ENCODE data around the gene OSBPL6.
"Not testable (repeated sequence)": the region's sequence is repeated elsewhere in the genome, so short reads cannot be mapped to it uniquely, and the experiment has no call there.

OSBPL6 gene

DNA sequence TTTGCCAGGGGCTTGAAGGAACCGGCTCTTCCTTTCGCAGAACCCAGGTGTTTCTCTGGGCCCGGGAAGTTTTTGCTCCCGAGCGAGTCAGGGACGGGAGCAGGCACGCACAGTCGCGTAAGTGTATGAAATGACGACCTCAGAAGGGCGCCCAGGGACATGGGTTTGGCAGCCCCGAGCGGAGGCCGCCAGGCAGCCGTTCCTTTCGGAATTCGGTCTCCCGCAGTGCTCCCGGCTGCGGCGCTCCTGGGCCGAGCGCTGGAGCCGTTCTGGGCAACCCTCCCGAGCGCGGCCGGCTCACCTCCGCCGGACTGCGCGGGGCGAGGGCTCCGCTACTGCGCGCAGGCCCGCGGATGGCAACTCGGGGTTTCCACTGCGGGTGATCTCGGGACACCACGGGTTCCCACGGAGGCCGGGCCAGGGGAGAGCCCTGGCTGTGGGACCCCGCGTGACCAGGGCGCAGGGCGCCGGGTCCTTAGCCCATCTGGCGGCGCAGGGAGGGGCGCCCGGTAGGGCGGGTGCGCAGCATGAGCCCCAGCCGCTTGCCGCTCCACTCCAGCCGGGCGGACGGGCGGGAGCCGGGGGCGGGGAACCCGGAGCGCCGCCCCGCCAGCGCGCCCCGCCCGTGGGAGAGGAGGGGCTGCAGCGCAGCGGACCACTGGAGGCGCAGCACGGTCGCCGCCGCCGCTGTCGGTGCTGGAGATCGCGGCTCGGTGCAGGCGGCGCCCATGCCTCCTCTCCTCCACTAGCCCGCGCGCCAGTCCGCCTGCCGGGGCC is at the start of gene OSBPL6:
OSBPL6 (plus strand) TSS at position 690 of the 777 bp plus-strand sequence. CDS start 111,673 bp downstream, outside the sequence.
- DNase-seq = peak; percentile 59 to 82

DNA sequence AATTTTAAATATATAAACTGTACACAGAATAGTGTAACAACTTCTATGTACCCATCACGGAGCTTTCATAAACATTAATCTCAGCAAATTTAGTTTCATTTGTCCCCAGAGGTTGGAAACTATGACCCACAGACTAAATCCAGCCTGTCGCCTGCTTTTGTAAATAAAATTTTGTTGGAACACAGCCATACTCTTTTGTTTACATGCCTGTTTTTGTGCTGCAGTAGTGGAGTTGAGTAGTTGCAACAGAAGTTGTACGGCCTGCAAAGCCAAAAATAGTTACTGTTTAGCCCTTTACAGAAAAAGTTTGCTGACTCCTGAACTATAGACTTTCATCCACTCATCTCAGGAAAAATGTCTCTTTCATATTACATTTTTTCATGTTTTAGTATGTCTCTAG is 42.3 kb upstream of the OSBPL6 start:
- DNase-seq = no peak

DNA sequence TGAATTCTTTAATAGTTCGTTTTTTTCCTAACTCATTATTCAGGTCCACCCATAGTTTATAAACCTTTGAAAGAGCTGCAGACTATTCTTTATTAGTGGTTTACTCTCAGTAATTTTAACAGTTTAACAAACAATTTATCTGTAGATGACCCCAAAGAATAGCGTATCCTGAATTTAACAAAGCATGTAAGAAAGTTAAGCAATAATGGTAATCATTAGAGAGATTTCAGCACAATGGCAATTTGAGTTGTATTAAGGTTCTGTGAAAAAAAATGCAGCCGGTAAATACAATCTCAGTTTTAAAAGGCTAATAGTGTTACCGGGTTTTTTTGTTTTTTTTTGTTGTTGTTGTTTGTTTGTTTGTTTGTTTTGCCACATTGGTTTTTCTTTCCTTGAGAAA is 41.8 kb upstream of the OSBPL6 start:
- no peak for DNase-seq

DNA sequence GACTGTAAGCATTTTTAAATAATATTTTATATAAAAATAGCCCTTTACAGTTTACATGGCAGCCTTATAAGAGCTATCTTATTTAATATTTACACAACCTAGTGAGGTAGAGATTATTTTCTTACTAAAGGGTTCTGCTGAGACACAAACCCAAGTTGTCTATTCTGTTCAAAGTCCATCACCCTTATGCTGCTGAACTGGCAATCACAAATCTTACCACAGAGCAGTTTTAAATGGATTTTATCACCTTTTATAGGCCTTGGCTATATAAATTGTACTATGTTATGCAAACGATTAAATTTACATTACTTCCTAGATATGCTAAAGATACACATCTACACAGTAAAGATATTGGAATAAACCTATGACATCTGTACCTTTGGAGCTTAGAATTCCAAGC is 41.3 kb upstream of the OSBPL6 start:
- no peak for DNase-seq

DNA sequence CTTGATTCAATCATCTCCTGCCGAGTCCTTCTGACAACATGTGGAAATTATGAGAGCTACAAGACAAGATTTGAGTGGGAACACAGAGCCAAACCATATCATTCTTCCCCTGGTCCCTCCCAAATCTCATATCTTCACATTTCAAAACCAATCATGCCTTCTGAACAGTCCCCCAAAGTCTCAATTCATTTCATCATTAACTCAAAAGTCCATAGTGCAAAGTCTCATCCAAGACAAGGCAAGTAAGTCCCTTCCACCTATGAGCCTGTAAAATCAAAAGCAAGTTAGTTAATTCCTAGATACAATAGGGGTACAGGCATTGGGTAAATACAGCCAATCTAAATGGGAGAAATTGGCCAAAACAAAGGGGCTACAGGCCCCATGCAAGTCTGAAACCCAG is 40.4 kb upstream of the OSBPL6 start:
- not testable (repeated sequence) for DNase-seq

DNA sequence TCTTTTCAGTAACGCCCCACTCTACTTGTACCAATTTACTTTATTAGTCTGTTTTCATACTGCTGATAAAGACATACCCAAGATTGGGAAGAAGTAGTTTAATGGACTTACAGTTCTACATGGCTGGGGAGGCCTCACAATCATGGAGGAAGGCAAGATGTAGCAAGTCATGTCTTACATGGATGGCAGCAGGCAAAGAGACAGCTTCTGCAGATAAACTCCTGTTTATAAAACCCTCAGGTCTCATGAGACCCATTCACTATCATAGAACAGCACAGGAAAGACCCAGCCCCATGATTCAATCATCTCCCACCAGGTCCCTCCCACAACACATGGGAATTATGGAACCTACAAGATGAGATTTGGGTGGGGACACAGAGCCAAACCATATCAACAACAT is 38.8 kb upstream of the OSBPL6 start:
- DNase-seq = no peak

DNA sequence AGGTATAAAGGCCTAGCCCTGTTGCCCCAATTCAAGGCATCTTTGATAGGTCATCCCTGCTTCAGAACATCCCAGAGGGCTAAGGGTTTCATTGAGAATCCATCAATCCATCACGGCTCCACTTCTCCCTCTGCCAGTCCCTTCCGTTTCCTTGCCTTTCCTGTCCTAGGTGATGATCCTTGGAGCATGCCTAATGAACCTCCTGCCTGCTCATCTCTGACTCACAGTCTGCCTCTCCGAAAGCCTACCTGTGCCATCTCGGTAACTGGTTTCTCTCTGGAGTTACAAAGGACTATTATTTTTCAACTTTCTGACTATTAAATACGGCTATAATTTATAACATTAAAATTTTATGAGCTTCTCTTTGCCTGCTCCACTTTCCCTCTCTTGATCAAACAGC is 36.7 kb upstream of the OSBPL6 start:
- DNase-seq = no peak

DNA sequence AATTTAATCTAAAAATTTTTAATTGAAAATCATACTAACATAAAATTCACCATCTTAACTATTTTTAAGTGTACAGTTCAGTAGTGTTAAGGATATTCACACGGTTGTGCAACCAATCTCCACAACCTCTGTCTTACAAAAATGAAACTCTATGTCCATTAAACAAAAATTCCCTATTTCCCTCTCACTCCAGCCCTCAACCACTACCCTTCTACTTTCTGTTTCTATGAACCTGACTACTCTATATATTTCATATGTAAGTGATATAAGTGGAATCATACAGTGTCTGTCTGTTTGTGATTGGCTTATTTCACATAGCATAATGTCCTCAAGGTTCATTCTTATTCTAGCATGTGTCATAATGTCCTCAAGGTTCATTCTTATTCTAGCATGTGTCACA is 34.3 kb upstream of the OSBPL6 start:
- no peak for DNase-seq

DNA sequence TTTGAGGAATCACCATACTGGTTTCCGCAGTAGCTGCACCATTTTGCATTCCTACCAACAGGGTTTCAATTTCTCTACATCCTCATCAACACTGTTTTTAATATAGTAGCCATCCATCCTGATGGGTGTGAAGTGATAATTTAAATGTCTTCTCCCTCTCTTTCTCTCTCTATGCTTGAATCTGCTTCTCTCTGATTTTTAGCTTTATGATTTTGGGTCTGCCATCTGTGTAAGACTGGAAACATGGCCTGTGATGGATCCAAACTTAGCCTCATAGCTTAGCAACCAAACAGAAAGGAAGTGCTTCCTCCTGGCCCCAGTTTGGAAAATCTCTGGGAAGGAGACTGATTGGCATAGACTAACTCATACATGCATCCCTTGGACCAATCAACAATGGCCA is 33.7 kb upstream of the OSBPL6 start:
- DNase-seq = no peak

DNA sequence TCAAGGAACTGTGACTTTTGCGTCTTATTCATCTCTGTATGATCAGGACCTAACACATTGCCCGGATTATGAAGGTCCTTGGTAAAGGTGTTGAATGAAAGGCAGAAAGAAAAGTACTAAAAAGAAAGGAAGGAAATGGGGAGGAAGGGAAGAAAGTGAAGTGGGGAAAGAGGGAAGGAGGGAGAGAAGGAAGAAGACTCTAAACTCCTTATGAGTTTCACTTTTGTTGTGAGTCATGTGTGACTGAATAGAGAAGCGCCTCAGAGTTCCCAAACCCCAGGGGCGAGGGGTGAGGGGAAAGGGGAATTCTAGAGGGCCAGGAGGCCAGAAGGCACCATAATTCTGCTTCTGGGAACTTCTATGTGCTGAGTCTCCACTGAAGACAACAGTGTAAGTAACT is 30.9 kb upstream of the OSBPL6 start:
- DNase-seq = no peak

DNA sequence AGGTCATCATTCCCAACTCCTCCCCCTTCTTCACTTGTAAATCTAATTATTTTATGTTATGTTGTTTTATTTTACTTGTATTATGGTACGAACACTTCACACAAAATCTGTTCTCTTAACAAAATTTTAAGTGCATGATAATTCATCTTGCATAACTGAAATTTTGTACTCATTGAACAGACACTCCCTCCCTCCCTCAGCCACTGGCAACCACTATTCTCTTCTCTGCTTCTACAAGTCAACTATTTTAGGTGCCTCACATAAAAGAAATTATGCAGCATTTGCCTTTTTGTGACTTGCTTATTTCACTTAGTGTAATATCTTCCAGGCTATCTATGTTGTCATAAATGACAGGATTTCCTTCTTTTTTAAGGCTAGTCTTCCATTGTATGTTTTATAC is 30.4 kb upstream of the OSBPL6 start:
- no peak for DNase-seq

DNA sequence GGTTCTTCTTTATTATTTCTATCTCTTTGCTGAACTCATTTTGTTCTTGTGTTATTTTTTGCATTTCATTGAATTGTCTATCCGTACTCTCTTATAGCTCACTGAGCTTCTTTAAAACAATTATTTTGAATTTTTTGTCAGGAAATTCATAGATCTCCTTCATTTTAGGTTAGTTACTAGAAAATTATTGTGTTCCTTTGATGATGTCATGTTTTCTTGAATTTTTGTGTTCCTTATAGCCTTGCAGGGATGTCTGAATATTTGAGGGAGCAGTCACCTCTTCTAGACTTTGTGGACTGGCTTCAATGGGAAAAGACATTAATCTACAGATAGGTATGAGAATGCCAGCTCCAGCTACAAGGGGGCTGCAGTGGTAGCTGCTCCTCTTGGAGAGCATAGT is 20.7 kb upstream of the OSBPL6 start:
- DNase-seq = no peak

DNA sequence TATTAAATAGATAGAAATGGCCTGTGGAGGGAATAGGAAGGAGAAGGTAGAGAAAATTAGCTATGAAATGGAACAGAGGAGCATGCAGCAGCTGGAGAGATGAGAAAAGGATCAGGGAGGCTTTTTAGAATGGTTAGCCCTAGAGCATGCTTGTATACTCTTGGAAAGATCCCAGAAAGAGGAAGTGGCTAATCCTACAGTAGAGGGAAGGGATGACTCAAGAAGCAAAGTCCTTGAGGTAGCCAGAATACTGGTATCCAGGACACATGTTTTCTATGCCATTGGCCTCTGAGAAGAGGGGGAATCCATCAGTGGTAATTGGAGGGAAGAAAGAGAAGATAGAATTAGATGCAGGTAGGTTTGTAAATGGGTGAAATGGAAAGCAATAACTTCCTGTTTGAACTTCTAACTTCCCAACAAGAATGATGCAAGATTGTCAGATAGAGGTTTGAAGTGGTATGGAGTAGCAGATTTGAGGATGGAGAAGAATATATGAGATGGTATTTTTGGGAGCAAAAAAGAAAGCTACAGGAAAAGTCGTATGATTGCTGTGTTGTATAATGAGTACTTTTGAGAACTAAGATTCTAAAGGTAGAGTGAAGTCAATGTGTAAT is 17.1 kb upstream of the OSBPL6 start:
- no peak for DNase-seq

DNA sequence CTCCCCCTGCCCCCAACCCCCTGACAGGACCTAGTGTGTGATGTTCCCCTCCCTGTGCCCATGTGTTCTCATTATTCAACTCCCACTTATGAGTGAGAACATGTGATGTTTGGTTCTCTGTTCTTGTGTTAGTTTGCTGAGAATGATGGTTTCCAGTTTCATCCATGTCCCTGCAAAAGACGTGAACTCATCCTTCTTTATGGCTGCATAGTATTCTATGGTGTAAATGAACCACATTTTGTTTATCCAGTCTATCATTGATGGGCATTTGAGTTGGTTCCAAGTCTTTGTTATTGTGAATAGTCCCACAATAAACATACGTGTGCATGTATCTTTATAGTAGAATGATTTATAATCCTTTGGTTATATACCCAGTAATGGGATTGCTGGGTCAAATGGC is 13.7 kb upstream of the OSBPL6 start:
- DNase-seq = not testable (repeated sequence)

DNA sequence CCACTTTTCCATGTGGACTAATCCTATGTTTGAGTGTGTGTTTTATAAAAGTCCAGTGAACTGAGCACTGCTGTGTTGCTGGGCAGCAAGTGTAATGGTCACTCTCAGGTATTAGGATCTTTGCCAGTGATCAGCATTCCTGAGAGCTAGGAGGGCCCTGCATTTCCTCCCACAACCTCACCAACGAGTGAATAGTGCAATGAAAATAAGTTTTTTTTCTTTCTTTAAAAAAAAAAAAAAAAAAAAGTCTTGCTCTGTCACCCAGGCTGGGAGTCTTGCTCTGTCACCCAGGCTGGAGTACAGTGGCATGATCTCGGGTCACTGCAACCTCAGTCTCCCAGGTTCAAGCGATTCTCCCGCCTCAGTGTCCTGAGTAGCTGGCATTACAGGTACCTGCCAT is 6.5 kb upstream of the OSBPL6 start:
- DNase-seq = no peak

DNA sequence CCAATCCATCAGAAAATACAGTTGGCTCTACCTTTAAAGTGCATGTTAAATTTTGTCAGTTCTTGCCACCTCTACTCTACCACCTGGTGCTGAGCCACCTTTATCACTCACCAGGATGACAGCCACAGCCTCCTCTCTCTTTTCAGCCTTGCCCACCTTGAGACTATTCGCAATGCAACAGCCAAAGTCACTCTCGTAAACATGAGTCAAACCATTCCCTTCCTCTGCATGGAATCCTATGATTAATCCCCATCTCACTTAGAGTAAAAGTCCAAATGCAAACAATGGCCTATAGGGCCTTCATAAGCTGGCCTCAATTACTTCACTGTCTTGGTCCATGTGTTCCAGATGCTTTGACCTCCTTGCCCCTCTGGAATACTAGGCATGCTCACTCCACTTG is 5.8 kb upstream of the OSBPL6 start:
- no peak for DNase-seq

DNA sequence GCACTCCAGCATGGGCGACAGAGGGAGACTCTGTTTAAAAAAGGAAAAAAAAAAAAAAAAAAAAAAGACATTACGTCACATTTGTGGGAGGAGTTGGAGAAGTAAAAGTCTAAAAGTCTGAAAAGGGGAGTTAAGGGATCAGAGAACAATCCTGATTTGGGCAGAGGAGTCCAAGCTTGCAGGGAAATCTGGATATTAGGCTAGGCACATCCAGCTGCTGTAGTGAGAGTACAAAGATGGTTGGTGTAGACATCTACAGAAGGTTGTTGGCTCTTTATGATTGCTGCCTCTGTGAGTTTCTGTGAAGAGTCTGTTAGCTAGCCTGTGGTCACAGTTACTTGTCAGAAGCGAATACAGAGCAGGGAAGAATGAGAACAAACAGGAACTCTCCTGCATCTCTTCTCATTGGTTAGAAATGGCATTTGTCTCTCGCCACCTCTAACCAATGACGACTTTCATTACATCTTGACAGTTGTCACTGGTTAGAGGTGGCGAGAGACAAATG is 3.3 kb upstream of the OSBPL6 start:
- DNase-seq = no peak

DNA sequence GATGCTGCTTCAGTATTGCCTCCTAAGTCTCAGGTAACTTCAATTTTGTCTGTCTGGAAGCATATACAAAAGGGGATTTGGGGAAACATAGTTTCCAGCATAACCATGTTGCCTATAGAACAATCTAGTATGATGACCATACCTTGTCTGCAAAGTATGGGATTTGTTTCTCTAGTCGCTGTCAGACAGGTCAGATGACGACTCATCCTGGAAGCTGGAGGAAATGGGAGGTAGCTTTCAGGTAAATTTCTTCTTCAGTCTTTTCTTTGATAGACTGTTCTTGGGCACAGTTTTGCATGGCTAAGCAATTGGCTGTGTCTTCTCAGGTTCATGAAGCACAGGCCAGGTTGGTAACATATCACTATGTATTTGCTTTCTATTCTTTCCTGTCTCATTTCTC is 2.8 kb upstream of the OSBPL6 start:
- DNase-seq = no peak

DNA sequence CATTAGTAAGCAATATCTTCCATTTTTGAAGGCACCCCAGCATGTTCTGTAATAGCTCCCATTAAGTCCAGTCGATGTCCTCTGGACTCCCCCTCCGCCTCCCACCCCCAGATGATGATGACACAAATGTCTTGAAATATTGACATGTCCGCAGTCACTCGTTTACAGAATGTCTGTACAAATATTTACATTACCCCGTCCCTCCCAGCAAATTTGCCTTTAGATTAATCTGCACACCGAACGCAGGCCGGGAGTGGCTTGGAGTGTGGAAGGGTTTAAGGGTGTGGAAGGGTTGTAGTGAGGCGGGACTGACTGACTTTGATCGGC is 853 bp upstream of the OSBPL6 start:
- no peak for DNase-seq

DNA sequence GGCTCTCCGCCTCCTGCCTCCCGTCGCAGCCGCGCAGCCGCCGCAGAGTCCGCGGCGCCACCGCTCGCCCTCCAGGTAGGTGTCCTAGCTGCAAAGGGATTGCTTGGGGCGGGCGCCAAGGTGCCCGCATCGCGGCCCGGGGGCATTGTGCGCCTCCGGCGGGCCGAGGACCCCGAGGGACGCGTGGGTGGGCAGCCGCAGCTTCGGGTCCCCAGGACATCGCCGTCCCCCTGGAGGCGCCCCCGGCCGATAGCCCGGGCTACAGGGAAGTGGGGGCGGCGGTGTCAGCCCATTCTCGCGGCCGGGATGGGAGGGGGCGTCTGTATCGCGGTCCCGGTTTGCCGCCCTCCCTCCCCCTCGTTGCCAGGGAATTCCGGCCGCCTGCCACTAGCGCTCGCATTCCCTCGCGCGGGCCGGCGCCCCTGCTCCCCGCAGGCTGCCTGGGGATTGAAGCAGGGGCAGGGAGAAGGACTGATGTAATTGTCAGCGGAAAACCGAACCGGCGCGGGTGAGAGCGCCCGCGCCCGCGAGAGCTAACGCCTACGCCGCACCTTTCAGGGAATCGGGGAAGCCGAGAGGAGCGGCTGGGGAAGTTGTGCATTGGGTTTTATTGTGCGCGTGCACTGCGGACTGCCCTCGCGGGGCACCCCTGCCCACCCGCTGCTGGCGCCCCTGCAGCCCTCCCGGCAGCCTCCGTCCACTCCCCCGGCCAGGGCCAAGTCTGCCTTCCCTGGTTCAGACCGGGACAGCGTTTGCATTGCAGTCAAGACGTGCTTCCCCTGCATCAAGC is 483 bp downstream of the OSBPL6 start:
- DNase-seq = peak; percentile 56 to 60

DNA sequence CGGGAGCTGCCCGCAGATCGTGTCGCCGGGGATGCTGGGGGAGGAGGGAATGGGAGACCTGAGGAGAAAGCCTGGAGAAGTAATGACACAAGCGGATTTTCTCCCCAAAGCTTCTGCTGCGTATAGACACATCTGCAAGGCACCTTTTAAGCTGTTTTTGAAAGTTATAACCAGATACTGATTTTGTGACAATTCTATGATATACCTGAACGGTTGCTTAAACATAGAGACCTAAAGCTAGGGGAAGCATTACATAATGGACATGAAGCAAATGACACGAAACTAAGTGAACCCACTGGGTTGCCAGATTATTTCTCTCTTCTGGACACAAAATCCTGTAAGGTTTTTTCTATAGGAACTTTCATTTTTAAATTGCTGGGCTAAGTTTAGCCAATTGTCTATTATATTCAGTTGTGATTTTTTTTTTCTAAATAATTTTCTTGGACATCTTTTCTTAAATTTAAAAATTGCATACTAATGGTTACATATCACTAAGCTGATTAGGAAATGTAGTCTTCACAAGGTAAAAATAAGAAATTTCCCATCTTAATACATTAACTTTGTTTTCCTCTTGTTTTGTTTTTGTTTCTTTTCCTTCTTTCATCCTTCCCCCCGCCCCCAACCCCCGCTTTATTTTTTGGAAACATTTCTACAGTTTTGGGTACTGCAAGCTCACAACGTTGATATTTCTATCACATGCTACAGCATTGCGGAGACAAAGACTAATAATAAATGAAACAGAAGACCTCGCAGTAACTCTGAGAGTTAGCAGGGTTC is 1.3 kb downstream of the OSBPL6 start:
- no peak for DNase-seq

DNA sequence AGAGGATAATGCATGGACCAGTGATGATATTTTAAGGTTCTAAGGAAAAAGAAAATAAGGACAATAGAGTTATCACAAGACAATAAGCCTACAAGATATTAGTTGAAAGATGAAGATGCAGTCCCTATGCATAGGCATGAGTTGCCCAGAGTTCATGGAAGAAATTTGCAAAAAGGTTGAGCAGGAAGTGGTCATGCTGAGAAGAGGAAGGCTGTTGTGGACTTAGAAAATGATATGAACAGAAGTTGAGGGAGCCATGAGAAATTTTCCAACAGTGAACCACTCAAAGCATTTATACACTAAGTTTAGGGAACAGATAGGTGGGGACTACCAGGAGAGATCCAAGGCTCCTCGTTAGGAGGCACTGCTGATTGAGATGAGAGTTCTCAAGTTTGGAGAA is 3.5 kb downstream of the OSBPL6 start:
- no peak for DNase-seq

DNA sequence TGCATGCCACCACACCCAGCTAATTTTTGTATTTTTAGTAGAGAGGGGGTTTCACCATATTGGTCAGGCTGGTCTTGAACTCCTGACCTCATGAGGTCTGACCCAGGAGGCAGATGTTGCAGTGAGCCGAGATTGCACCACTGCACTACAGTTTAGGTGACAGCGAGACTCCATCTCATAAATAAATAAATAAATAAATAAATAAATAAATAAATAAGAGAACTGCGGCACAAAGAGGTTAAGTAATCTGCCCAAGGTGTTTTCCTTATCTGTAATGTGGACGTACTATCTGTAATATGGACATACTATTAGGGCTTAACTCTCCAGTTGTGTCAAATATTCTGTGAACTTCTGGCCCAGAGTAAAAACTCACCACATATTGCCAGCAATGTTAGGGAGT is 4.1 kb downstream of the OSBPL6 start:
- DNase-seq = not testable (repeated sequence)

Data from NCI-H524 (cell line).